GM19438 (cell line): ENCODE data around the gene MLXIPL.
"Not testable (repeated sequence)": the region's sequence is repeated elsewhere in the genome, so short reads cannot be mapped to it uniquely, and the experiment has no call there.

Experiments
- ATAC-seq: cut with Tn5 transposase; IDR thresholded peaks from one replicate; pipeline ENCODE4 v1.9.1; 2021; ENCODE audit warnings: low read depth; ENCODE audit not compliant: unreplicated experiment

Gene MLXIPL

DNA sequence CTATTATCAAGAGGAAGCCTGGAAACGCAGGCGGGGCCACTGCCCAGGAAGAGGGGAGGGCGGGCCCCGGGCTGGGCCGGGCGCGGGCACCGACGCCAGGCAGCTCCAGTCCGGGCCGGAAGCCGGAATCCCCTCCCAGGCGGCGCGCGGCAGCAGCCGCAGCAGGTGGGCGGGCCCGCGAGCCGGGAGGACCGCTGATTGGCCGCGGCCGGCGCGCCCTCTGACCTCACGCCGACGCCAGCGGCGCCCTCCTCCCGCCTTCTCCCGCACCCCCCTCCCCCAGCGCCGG lies 67.3 kb downstream of the MLXIPL start:
- peak; percentile 86 for ATAC-seq

DNA sequence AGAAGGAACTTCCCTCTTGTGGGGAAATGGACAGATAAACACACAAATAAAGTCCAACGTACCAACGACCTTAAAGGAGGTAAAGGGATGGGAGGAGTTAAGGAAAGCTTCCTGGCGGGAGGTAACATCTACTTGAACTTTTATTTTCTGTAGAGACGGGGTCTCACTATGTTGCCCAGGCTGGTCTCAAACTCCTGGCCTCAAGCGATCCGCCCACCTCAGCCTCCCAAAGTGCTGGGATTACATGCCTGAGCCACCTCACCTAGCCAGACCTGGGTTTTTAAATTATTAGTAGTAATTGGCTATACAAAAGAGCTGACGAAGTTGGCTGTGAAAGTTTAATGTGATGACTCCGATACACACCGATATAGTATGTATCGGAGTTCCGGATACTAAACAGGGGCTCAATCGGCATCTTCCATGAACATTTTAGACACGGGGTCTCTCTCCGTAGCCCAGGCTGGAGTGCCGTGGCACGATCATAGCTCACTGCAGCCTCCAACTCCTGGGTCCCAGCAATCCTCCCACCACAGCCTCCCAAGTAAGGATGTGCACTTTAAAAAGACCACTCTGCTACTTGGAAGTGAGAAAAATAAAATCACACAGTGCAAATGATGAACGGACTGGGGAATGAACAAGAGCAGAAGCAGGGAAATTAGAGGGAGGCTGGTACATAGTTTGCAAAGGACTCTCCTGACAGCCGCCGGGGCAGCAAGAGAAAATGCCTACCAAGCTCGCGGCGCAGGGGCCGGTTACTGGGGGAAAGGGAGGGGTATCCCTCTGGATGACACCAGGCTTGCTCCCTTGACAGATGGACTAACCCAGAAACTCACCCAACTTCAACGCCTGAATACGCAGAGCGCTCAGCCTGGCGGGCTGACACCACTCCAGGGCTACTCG lies 67.9 kb downstream of the MLXIPL start:
- no peak for ATAC-seq

DNA sequence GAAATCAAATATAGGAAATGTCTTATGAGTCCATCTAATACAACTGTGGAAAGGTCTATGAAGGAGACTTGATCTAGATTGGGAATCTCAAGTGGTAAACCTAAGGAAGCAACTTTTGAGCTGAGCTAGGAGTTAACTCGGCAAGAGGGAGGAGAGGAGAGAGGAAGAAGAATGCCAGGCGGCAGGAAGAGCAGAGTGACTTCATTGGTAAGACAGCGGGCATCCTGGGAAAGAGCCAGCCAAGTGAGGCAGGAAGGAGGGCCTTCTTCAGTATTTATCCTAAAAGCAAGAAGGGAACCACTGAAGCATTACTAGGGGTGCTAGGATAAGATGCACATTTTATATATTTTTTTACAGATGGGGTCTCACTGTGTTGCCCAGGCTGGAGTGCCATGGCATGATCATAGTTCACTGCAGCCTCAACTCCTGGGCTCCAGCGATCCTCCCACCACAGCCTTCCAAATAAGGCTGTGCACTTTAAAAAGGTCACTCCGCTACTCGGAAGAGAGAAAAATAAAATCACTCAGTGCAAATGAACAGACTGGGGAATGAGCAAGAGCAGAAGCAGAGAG lies 68.8 kb downstream of the MLXIPL start:
- no peak for ATAC-seq

DNA sequence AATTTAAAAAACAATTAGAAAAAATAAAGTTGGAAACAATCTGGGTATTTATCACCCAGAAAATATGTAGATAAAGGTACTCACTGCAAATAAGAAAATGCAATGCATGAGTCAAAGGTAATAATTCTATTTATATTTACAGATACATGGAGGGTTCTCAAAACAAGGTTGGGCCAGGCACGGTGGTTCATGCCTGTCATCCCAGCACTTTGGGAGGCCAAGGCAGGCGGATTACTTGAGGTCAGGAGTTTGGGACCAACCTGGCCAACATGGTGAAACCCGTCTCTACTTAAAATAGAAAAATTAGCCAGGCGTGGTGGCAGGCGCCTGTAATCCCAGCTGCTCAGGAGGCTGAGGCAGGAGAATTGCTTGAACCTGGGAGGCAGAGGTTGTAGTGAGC lies 74.2 kb downstream of the MLXIPL start:
- ATAC-seq = not testable (repeated sequence)

DNA sequence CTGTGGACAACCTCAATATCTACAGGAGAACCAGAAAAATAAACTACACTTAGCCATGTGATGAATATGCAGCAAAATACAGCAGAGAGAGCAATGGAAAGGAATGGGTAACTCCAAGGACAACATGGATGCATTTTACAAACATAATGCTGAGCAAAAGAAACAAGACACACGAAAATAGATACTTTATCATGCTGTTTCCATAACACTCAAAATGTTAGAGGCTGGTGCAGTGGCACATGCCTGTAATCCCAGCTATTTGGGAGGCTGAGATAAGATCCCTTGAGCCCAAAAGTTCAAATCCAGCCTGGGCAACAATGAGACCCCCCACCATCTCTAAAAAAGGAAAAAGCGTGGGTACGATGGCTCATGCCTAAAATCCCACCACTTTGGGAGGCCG lies 75.1 kb downstream of the MLXIPL start:
- ATAC-seq = no peak

DNA sequence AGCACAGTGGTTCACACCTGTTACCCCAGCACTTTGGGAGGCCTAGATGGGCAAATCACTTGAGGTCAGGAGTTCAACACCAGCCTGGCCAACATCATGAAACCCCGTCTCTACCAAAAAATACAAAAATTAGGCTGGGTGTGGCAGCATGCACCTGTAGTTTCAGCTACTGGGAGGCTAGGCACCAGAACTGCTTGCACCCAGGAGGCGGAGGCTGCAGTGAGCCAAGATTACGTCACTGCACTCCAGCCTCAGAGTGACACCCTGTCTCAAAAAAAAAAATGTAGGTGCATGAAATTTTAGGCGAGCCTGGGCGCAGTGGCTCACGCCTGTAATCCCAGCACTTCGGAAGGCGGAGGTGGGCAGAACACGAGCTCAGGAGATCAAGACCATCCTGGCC lies 76.5 kb downstream of the MLXIPL start:
- no peak for ATAC-seq

DNA sequence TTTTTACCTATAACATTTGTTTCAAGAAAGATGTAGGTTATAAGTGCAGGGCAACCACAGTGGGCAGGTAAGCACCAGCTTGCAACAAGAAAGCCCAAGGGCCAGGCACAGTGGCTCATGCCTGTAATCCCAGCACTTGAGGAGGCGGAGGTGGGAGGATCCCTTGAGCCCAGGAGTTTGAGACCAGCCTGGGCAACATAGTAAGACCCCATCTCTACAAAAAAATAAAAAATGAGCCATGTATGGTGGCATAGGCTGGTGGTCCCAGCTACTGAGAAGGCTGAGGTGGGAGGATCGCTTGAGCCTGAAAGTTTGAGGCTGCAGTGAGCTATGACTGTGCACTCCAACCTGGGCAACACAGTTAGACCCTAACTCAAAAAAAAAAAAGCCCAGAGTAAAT lies 79.6 kb downstream of the MLXIPL start:
- ATAC-seq = no peak
